ENCODE results near the gene BTG4. TPM values are rescaled to one million over a fixed set of nuclear protein-coding genes. Genes with fewer than 3 reads are reported as not detected.

BTG4 gene
- total RNA-seq, 1 donor from 2014 or later, result not detected

DNA sequence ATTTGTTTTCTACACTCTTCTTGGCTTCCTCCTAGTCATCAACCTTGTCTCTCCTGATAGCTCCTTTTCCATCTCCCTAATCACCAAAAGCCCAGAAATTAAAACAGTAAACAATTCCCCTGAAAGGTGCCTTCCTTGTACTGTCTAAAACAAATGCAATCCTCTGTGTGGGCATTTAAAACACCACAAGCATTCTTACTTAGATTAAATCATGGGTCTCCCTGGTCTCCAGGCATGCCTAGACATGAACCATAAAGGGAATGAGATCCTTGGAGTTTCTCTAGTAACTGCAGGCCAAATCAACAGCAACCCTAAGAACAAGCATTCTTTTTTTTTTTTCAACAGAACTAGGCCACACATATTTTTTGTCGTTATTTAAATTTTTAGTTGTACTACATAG, 1.9 kb downstream of the BTG4 start:
- no peaks in the 10 kb centered on the region for H3K36me3 Mint-ChIP-seq
- peaks cover 10% of the 10 kb centered on the region for H3K4me1 Mint-ChIP-seq
- no peak for DNase-seq (ENCODE audit: low spot score in 2 of 2, unreplicated experiment in 2 of 2)
- peaks cover 43% of the 10 kb centered on the region for H3K27me3 Mint-ChIP-seq (ENCODE audit: low read depth)
- H3K9me3 Mint-ChIP-seq, result peaks cover 14% of the 10 kb centered on the region
- peak overlapping the region; percentile 54 for H3K27ac Mint-ChIP-seq
- TF ChIP-seq, protein P1, sequence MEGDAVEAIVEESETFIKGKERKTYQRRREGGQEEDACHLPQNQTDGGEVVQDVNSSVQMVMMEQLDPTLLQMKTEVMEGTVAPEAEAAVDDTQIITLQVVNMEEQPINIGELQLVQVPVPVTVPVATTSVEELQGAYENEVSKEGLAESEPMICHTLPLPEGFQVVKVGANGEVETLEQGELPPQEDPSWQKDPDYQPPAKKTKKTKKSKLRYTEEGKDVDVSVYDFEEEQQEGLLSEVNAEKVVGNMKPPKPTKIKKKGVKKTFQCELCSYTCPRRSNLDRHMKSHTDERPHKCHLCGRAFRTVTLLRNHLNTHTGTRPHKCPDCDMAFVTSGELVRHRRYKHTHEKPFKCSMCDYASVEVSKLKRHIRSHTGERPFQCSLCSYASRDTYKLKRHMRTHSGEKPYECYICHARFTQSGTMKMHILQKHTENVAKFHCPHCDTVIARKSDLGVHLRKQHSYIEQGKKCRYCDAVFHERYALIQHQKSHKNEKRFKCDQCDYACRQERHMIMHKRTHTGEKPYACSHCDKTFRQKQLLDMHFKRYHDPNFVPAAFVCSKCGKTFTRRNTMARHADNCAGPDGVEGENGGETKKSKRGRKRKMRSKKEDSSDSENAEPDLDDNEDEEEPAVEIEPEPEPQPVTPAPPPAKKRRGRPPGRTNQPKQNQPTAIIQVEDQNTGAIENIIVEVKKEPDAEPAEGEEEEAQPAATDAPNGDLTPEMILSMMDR (IDR thresholded peaks at IDR 0.05; ENCODE audit: unreplicated experiment), result no peak
- H3K4me3 Mint-ChIP-seq, result no peak overlapping the region

DNA sequence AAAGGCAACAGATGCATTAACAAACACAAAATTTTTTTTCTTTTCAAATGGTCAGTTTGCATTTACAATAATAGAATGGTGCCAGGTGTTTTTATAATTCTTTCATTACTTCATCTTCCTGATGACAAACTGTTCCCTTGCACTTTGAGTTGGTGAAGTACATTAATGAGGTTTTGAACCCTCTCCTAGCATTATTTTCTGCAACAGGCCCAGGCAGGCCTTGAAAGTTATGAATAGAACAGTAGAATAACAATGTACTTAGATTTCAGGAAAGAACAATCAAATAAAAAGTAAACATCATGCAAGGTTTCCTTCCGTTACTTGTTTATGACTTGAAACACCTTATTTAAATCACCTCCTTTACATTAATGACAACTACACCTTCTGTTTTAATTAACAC, 9.6 kb downstream of the BTG4 start:
- no peak overlapping the region for H3K4me3 Mint-ChIP-seq
- no peaks in the 10 kb centered on the region for H3K36me3 Mint-ChIP-seq
- no peak for DNase-seq (ENCODE audit: low spot score in 2 of 2, unreplicated experiment in 2 of 2)
- no peak overlapping the region for H3K27ac Mint-ChIP-seq
- H3K4me1 Mint-ChIP-seq, result no peaks in the 10 kb centered on the region
- peaks cover 8% of the 10 kb centered on the region for H3K27me3 Mint-ChIP-seq (ENCODE audit: low read depth)
- peaks cover 9% of the 10 kb centered on the region for H3K9me3 Mint-ChIP-seq
- TF ChIP-seq, protein P1 (IDR thresholded peaks at IDR 0.05; ENCODE audit: unreplicated experiment), result no peak

DNA sequence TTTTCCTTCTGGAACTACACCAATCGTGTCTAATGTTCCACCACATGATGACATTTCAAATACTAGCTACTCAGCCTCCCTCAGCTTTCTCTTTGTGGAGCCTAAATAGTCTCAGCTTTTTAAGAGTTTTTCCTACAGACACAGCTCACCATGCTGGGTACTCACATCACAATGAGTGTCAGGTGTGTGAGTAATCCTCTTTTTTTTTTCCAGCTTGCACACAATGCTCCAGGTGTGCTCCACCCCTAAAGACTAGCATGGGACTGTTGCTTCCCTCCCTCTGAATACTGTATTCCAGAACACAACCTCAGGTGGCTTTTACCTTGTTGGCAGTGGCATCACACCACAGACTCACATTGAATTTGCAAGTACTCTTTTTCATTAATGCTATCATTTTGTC, 11.7 kb downstream of the BTG4 start:
- no peaks in the 10 kb centered on the region for H3K4me1 Mint-ChIP-seq
- no peak overlapping the region for H3K27ac Mint-ChIP-seq
- no peak for DNase-seq (ENCODE audit: low spot score in 2 of 2, unreplicated experiment in 2 of 2)
- peaks cover 7% of the 10 kb centered on the region for H3K27me3 Mint-ChIP-seq (ENCODE audit: low read depth)
- TF ChIP-seq, protein P1 (IDR thresholded peaks at IDR 0.05; ENCODE audit: unreplicated experiment), result no peak
- no peak overlapping the region for H3K4me3 Mint-ChIP-seq
- H3K36me3 Mint-ChIP-seq, result no peaks in the 10 kb centered on the region
- H3K9me3 Mint-ChIP-seq, result peaks cover 7% of the 10 kb centered on the region

DNA sequence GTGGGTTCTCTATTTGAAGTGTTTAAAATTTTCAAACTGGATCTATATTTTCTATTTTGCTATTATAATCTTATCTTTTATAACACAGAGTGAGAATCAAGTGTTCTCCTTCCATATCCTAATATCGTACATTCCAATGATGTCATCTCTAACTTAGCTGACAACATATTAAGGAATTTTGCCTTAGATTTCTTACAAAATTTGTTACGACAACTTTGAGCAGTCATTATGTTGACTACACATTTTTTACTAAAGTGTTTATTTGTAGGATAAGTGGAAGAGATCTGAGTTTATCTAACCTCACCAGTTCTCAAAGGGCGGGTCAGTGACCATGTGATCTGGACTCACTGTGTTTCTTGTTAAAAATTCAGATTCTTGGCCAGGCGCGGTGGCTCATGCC, 12.7 kb downstream of the BTG4 start:
- Mint-ChIP-seq H3K4me3 (no peak overlapping the region), H3K27me3 (ENCODE audit: low read depth) (peaks cover 7% of the 10 kb centered on the region), H3K4me1 (no peaks in the 10 kb centered on the region), H3K9me3 (no peaks in the 10 kb centered on the region), H3K27ac (no peak overlapping the region), H3K36me3 (no peaks in the 10 kb centered on the region)
- DNase-seq (ENCODE audit: low spot score in 2 of 2, unreplicated experiment in 2 of 2), result no peak
- TF ChIP-seq, protein P1 (IDR thresholded peaks at IDR 0.05; ENCODE audit: unreplicated experiment), result no peak

DNA sequence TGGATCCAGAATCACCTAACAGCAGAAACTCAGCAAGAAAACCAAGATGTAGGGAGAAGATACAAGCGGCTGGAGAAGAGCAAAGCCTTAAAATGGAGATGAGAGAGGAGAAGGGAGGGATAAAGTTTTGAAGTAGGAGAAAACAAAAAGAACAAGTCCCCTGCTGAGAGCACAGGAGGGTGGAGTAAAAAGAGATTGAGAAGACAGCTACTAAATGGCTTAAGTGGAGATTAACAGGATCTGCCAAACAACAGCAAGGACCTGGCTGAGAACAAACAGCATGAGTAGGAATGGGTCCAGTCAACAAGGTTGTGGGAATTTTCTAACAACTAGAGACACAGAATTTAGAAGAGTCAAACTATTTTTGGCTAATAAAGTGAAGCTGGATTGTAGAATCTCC, 18.1 kb downstream of the BTG4 start:
- no peak overlapping the region for H3K27ac Mint-ChIP-seq
- no peaks in the 10 kb centered on the region for H3K4me1 Mint-ChIP-seq
- H3K27me3 Mint-ChIP-seq (ENCODE audit: low read depth), result peaks cover 9% of the 10 kb centered on the region
- no peaks in the 10 kb centered on the region for H3K36me3 Mint-ChIP-seq
- no peaks in the 10 kb centered on the region for H3K9me3 Mint-ChIP-seq
- TF ChIP-seq, protein P1 (IDR thresholded peaks at IDR 0.05; ENCODE audit: unreplicated experiment), result no peak
- DNase-seq (ENCODE audit: low spot score in 2 of 2, unreplicated experiment in 2 of 2), result no peak
- no peak overlapping the region for H3K4me3 Mint-ChIP-seq

DNA sequence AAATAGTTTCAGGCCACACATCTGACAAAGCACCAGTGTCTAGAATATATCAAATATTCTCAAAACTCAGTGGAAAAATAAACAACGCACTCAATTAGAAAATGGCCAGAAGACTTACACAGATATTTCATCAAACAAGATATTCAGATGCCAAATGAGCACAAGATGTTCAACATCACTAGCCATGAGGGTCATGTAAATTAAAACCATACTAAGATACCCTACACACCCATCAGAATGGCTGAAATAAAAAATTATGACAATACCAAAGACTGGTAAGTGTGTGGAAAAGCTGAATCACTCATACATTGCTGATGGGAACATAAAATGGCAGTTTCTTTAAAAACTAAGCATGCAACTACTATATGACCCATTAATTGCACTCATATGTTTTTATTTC, 21.7 kb downstream of the BTG4 start:
- H3K4me3 Mint-ChIP-seq, result no peak overlapping the region
- no peak overlapping the region for H3K27ac Mint-ChIP-seq
- DNase-seq (ENCODE audit: low spot score in 2 of 2, unreplicated experiment in 2 of 2), result no peak
- H3K27me3 Mint-ChIP-seq (ENCODE audit: low read depth), result peaks cover 2% of the 10 kb centered on the region
- H3K4me1 Mint-ChIP-seq, result no peaks in the 10 kb centered on the region
- TF ChIP-seq, protein P1 (IDR thresholded peaks at IDR 0.05; ENCODE audit: unreplicated experiment), result no peak
- H3K9me3 Mint-ChIP-seq, result peaks cover 14% of the 10 kb centered on the region
- peaks cover 2% of the 10 kb centered on the region for H3K36me3 Mint-ChIP-seq
